Measurements from ENCODE around the gene SGCD. TPM values are rescaled to one million over a fixed set of nuclear protein-coding genes. Genes with fewer than 3 reads are reported as not detected.

The SGCD gene
- total and polyA plus RNA-seq, 2 experiments from 2014 or later: 69.7 to 71.2 TPM

GRCh38 chr5:156759156-156759555 is 432.2 kb downstream of the SGCD start:
- WGBS, 2 experiments (ENCODE audit: low coverage in 1 of 2, low lambda C conversion rate in 2 of 2, missing lambda C conversion rate in 2 of 2): 97 to 99% methylated on average over 11 of the region's 11 CpGs
- no peaks in the 10 kb centered on the region for H3K79me2 ChIP-seq (ENCODE audit: insufficient read depth)
- H3K9me2 ChIP-seq (ENCODE audit: insufficient read depth): no peaks in the 10 kb centered on the region
- no peaks in the 10 kb centered on the region for H3K27me3 ChIP-seq (replicated peaks; ENCODE audit: insufficient read depth)
- H3K9ac ChIP-seq: no peak overlapping the region
- no peak for DNase-seq
- no peak overlapping the region for H2AFZ ChIP-seq
- no peaks in the 10 kb centered on the region for H4K20me1 ChIP-seq (ENCODE audit: insufficient read depth)
- H3K4me3 ChIP-seq: no peak overlapping the region
- no peaks in the 10 kb centered on the region for H3K9me3 ChIP-seq (ENCODE audit: low read depth)
- H3K36me3 ChIP-seq (ENCODE audit: low read depth): peaks cover 30% of the 10 kb centered on the region
- no peak for TF ChIP-seq EZH2phosphoT487 (IDR thresholded peaks at IDR 0.05; ENCODE audit: insufficient read depth, low read depth)
- TF ChIP-seq EZH2 (IDR thresholded peaks at IDR 0.05; ENCODE audit: insufficient read depth, poor library complexity, severe bottlenecking): no peak
- no peak overlapping the region for H3K4me2 ChIP-seq (ENCODE audit: unreplicated experiment)
- H3K4me1 ChIP-seq (ENCODE audit: insufficient read depth): no peaks in the 10 kb centered on the region
- in situ Hi-C loops (cut with MboI): no loop called here
- H3K27ac ChIP-seq: no peak overlapping the region
- no peaks in the 10 kb centered on the region for H3F3A ChIP-seq (ENCODE audit: insufficient read depth)

- Histone ChIP-seq H3K9ac (no peak overlapping the region), H2AFZ (no peak overlapping the region), H3K4me1 (ENCODE audit: insufficient read depth) (no peaks in the 10 kb centered on the region), H3K9me2 (ENCODE audit: insufficient read depth) (no peaks in the 10 kb centered on the region), H3F3A (ENCODE audit: insufficient read depth) (no peaks in the 10 kb centered on the region), H3K27me3 (replicated peaks; ENCODE audit: insufficient read depth) (no peaks in the 10 kb centered on the region), H3K4me2 (ENCODE audit: unreplicated experiment) (no peak overlapping the region), H3K27ac (no peak overlapping the region), H3K9me3 (ENCODE audit: low read depth) (no peaks in the 10 kb centered on the region), H3K36me3 (ENCODE audit: low read depth) (peaks cover 32% of the 10 kb centered on the region), H4K20me1 (ENCODE audit: insufficient read depth) (no peaks in the 10 kb centered on the region), H3K4me3 (no peak overlapping the region), H3K79me2 (ENCODE audit: insufficient read depth) (no peaks in the 10 kb centered on the region)
- in situ Hi-C loops (cut with MboI): no loop called here
- TF ChIP-seq EZH2phosphoT487 (IDR thresholded peaks at IDR 0.05; ENCODE audit: insufficient read depth, low read depth) (no peak), EZH2 (IDR thresholded peaks at IDR 0.05; ENCODE audit: insufficient read depth, poor library complexity, severe bottlenecking) (no peak)
- DNase-seq: no peak
Observed at GRCh38 chr5:156762771-156763170, 435.8 kb downstream of the SGCD start.

- Histone ChIP-seq H4K20me1 (ENCODE audit: insufficient read depth) (no peaks in the 10 kb centered on the region), H3K4me1 (ENCODE audit: insufficient read depth) (no peaks in the 10 kb centered on the region)
- 74 to 76% methylated on average over 6 of the region's 6 CpGs for WGBS, 2 experiments (ENCODE audit: low coverage in 1 of 2, low lambda C conversion rate in 2 of 2, missing lambda C conversion rate in 2 of 2)
Observed at GRCh38 chr5:156764176-156764971, 437.4 kb downstream of the SGCD start.

GRCh38 chr5:156774273-156774672 is 447.3 kb downstream of the SGCD start:
- in situ Hi-C loops (cut with MboI): no loop called here
- no peak for DNase-seq
- Histone ChIP-seq H3K79me2 (ENCODE audit: insufficient read depth) (no peaks in the 10 kb centered on the region), H3K4me1 (ENCODE audit: insufficient read depth) (no peaks in the 10 kb centered on the region), H3K4me3 (no peak overlapping the region), H3K4me2 (ENCODE audit: unreplicated experiment) (no peak overlapping the region), H4K20me1 (ENCODE audit: insufficient read depth) (no peaks in the 10 kb centered on the region), H3K9me2 (ENCODE audit: insufficient read depth) (no peaks in the 10 kb centered on the region), H3K27me3 (replicated peaks; ENCODE audit: insufficient read depth) (no peaks in the 10 kb centered on the region), H3K36me3 (ENCODE audit: low read depth) (no peaks in the 10 kb centered on the region), H3F3A (ENCODE audit: insufficient read depth) (no peaks in the 10 kb centered on the region), H3K9ac (no peak overlapping the region), H3K27ac (no peak overlapping the region), H2AFZ (no peak overlapping the region), H3K9me3 (ENCODE audit: low read depth) (no peaks in the 10 kb centered on the region)
- 55 to 56% methylated on average over 2 of the region's 2 CpGs for WGBS, 2 experiments (ENCODE audit: low coverage in 1 of 2, low lambda C conversion rate in 2 of 2, missing lambda C conversion rate in 2 of 2)
- no peak for TF ChIP-seq EZH2 (IDR thresholded peaks at IDR 0.05; ENCODE audit: insufficient read depth, poor library complexity, severe bottlenecking)
- TF ChIP-seq EZH2phosphoT487 (IDR thresholded peaks at IDR 0.05; ENCODE audit: insufficient read depth, low read depth): no peak

More at GRCh38 chr5:156764176-156764971, 437.4 kb downstream of the SGCD start:
- Histone ChIP-seq H3K9ac (no peak overlapping the region), H3K79me2 (ENCODE audit: insufficient read depth) (no peaks in the 10 kb centered on the region), H3K4me2 (ENCODE audit: unreplicated experiment) (no peak overlapping the region), H2AFZ (no peak overlapping the region), H3K27ac (no peak overlapping the region), H3K9me2 (ENCODE audit: insufficient read depth) (no peaks in the 10 kb centered on the region), H3K9me3 (ENCODE audit: low read depth) (no peaks in the 10 kb centered on the region), H3F3A (ENCODE audit: insufficient read depth) (no peaks in the 10 kb centered on the region; the same call in 1 of the 2 replicates), H3K27me3 (replicated peaks; ENCODE audit: insufficient read depth) (no peaks in the 10 kb centered on the region), H3K4me3 (no peak overlapping the region), H3K36me3 (ENCODE audit: low read depth) (peaks cover 19% of the 10 kb centered on the region)
- in situ Hi-C loops (cut with MboI): no loop called here
- TF ChIP-seq EZH2phosphoT487 (IDR thresholded peaks at IDR 0.05; ENCODE audit: insufficient read depth, low read depth) (no peak), EZH2 (IDR thresholded peaks at IDR 0.05; ENCODE audit: insufficient read depth, poor library complexity, severe bottlenecking) (no peak)
- DNase-seq: no peak

All from GM23248 (cell line).